H1 (cell line): ENCODE data around the gene EIF2B5. TPM values are rescaled to one million over a fixed set of nuclear protein-coding genes. Genes with fewer than 3 reads are reported as not detected.

Experiments used
- CTCF ChIA-PET: fragments of 300-600 bp; sonication (Branson Sonifier 250); formaldehyde crosslinking; loops from one replicate; lab custom pipeline; 2021; ENCODE audit not compliant: partially characterized antibody; lab: Charles Lee
- POLR2A ChIA-PET: fragments of 300-600 bp; sonication (Branson Sonifier 250); formaldehyde crosslinking; loops from one replicate; lab custom pipeline; 2021; ENCODE audit warnings: inconsistent platforms; ENCODE audit not compliant: partially characterized antibody; lab: Charles Lee
- DNase-seq, 2 experiments: peaks; one replicate each; pipeline versions ENCODE4 v3.0.0 to v3.0.0-alpha.2; 2010 to 2022; ENCODE audit warnings: low spot score in 2 of 2, low read depth in 1 of 2, mixed read lengths in 1 of 2
- FAIRE-seq: peaks from 2 replicates; lab custom pipeline; 2011; peaks lifted over from hg19 to GRCh38; lab: Jason Lieb, UNC
- H2AFZ ChIP-seq: 2 replicates; pipeline ENCODE4 v1.8.1; 2012; ENCODE audit warnings: low read length, inconsistent platforms
- H2AK5ac ChIP-seq: 2 replicates; pipeline ENCODE4 v1.6.1; 2013; ENCODE audit warnings: low read depth, low read length
- H2BK120ac ChIP-seq: replicated peaks from 2 replicates; pipeline ENCODE3; 2013; ENCODE audit warnings: low read depth, low read length, inconsistent platforms
- H2BK12ac ChIP-seq: 2 replicates; pipeline ENCODE4 v1.6.1; 2013; ENCODE audit warnings: low read depth, low read length
- H2BK15ac ChIP-seq: 2 replicates; pipeline ENCODE4 v1.6.1; 2013; ENCODE audit warnings: low read length
- H2BK20ac ChIP-seq: 2 replicates; pipeline ENCODE4 v1.6.1; 2013; ENCODE audit warnings: low read length
- H2BK5ac ChIP-seq: 2 replicates; pipeline ENCODE4 v1.6.1; 2013; ENCODE audit warnings: low read depth, low read length
- H3K14ac ChIP-seq: 2 replicates; pipeline ENCODE4 v1.6.1; 2013; ENCODE audit warnings: inconsistent platforms; ENCODE audit not compliant: insufficient read length
- H3K18ac ChIP-seq: 2 replicates; pipeline ENCODE4 v1.6.1; 2013; ENCODE audit warnings: low read length; ENCODE audit errors: extremely low read depth
- H3K23ac ChIP-seq: 2 replicates; pipeline ENCODE4 v1.6.1; 2013; ENCODE audit warnings: inconsistent platforms; ENCODE audit not compliant: insufficient read length
- H3K23me2 ChIP-seq: 2 replicates; pipeline ENCODE4 v1.6.1; 2013; ENCODE audit warnings: low read depth, low read length
- H3K27ac ChIP-seq: 2 replicates; pipeline ENCODE4 v1.6.1; 2011; ENCODE audit warnings: low read depth, low read length, inconsistent platforms
- H3K27me3 ChIP-seq, 4 experiments: replicated peaks in 1 of 4; 1 replicate in 1 of 4; 2 replicates in 3 of 4; pipeline versions ENCODE4 v1.6.1 to v1.8.1; 2011 to 2013; ENCODE audit warnings: low read length in 3 of 4, mild to moderate bottlenecking in 3 of 4, inconsistent platforms in 2 of 4, mixed read lengths in 2 of 4, moderate library complexity in 1 of 4; ENCODE audit not compliant: control insufficient read depth in 3 of 4, insufficient read depth in 3 of 4; ENCODE audit errors: extremely low read depth in 1 of 4
- H3K36me3 ChIP-seq, 4 experiments: 2 replicates each; pipeline versions ENCODE4 v1.6.1 to v1.8.1; 2011 to 2013; ENCODE audit warnings: mild to moderate bottlenecking in 4 of 4, low read length in 3 of 4, moderate library complexity in 2 of 4, control low read depth in 1 of 4, inconsistent platforms in 1 of 4; ENCODE audit not compliant: insufficient read depth in 4 of 4, control insufficient read depth in 2 of 4
- H3K4ac ChIP-seq: replicated peaks from 2 replicates; pipeline ENCODE3; 2013; ENCODE audit warnings: low read length, low read depth, mixed read lengths, inconsistent platforms; ENCODE audit not compliant: insufficient read length
- H3K4me1 ChIP-seq, 4 experiments: replicated peaks in 1 of 4; 1 replicate in 1 of 4; 2 replicates in 3 of 4; pipeline versions ENCODE4 v1.6.1 to v1.8.1; 2011 to 2013; ENCODE audit warnings: low read length in 3 of 4, inconsistent platforms in 2 of 4, mixed read lengths in 1 of 4; ENCODE audit not compliant: insufficient read depth in 4 of 4, control insufficient read depth in 3 of 4
- H3K4me2 ChIP-seq, 2 experiments: 2 replicates each; pipeline versions ENCODE4 v1.6.1 to v1.8.1; 2011 to 2013; ENCODE audit warnings: low read depth in 2 of 2, low read length in 2 of 2, control low read depth in 1 of 2, inconsistent platforms in 1 of 2, mild to moderate bottlenecking in 1 of 2; ENCODE audit not compliant: insufficient read depth in 1 of 2
- H3K4me3 ChIP-seq, 4 experiments: fragments of 200-600, 300-600 bp in 1 of 4; sonication (generic), shearing (Covaris generic), sonication (Bioruptor Twin) in 1 of 4; 2 replicates each; pipeline versions ENCODE4 v1.5.1 to v1.8.1; 2011 to 2016; ENCODE audit warnings: low read length in 4 of 4, low read depth in 3 of 4, control low read depth in 2 of 4, inconsistent platforms in 2 of 4, mild to moderate bottlenecking in 2 of 4, mixed read lengths in 1 of 4, moderate library complexity in 1 of 4; ENCODE audit not compliant: insufficient read depth in 2 of 4; ENCODE audit errors: extremely low read depth in 1 of 4
- H3K56ac ChIP-seq: replicated peaks from 2 replicates; pipeline ENCODE3; 2013; ENCODE audit warnings: low read depth, mild to moderate bottlenecking, mixed read lengths, low read length, inconsistent platforms; ENCODE audit not compliant: insufficient read length
- H3K79me1 ChIP-seq: 2 replicates; pipeline ENCODE4 v1.6.1; 2013; ENCODE audit warnings: low read depth, low read length, control low read depth
- H3K79me2 ChIP-seq, 2 experiments: 2 replicates each; pipeline versions ENCODE4 v1.6.1 to v1.8.1; 2012 to 2013; ENCODE audit warnings: low read length in 2 of 2, mild to moderate bottlenecking in 2 of 2, inconsistent platforms in 1 of 2; ENCODE audit not compliant: insufficient read depth in 2 of 2, control insufficient read depth in 1 of 2
- H3K9ac ChIP-seq, 4 experiments: replicated peaks in 1 of 4; 1 replicate in 1 of 4; 2 replicates in 3 of 4; pipeline versions ENCODE4 v1.6.1 to v1.8.1; 2011 to 2013; ENCODE audit warnings: low read depth in 3 of 4, low read length in 3 of 4, control low read depth in 2 of 4, mild to moderate bottlenecking in 2 of 4, moderate library complexity in 2 of 4, inconsistent platforms in 1 of 4; ENCODE audit errors: extremely low read depth in 1 of 4
- H3K9me3 ChIP-seq, 2 experiments: 2 replicates each; pipeline versions ENCODE4 v1.6.1 to v1.8.1; 2012 to 2013; ENCODE audit warnings: mild to moderate bottlenecking in 2 of 2, moderate library complexity in 2 of 2, control low read depth in 1 of 2, inconsistent platforms in 1 of 2, low read depth in 1 of 2, low read length in 1 of 2, mixed read lengths in 1 of 2; ENCODE audit not compliant: insufficient read depth in 2 of 2
- H4K20me1 ChIP-seq, 2 experiments: replicated peaks in 1 of 2; 2 replicates each; pipeline versions ENCODE3 to v1.8.1; 2011 to 2013; ENCODE audit warnings: inconsistent platforms in 2 of 2, low read length in 2 of 2, mild to moderate bottlenecking in 1 of 2; ENCODE audit not compliant: insufficient read depth in 2 of 2, control insufficient read depth in 1 of 2
- H4K5ac ChIP-seq: 2 replicates; pipeline ENCODE4 v1.6.1; 2013; ENCODE audit warnings: low read length, low read depth, mixed read lengths, inconsistent platforms; ENCODE audit not compliant: insufficient read length
- H4K8ac ChIP-seq: 2 replicates; pipeline ENCODE4 v1.8.0; 2013; ENCODE audit warnings: mild to moderate bottlenecking, moderate library complexity, low read length, inconsistent platforms; ENCODE audit not compliant: insufficient read depth; ENCODE audit errors: extremely low read depth
- H4K91ac ChIP-seq: replicated peaks from 2 replicates; pipeline ENCODE3; 2013; ENCODE audit warnings: low read length, mixed read lengths, inconsistent platforms; ENCODE audit not compliant: insufficient read length
- ASH2L ChIP-seq: fragments of 200-600, 300-600 bp; sonication (generic); IDR thresholded peaks from one replicate; pipeline ENCODE4 v1.7.1; 2017; ENCODE audit warnings: low read length
- BACH1 ChIP-seq: IDR thresholded peaks from 2 replicates; pipeline ENCODE4 v1.6.1; 2012; ENCODE audit warnings: low read length, improper control_type of control experiment
- BCL11A ChIP-seq, 2 experiments: IDR thresholded peaks; one replicate each; pipeline ENCODE4 v1.6.1; 2011; ENCODE audit warnings: low read depth in 2 of 2, low read length in 2 of 2, mild to moderate bottlenecking in 2 of 2
- CREB1 ChIP-seq: IDR thresholded peaks from 2 replicates; pipeline ENCODE4 v1.6.1; 2012; ENCODE audit warnings: inconsistent platforms
- GTF2F1 ChIP-seq: IDR thresholded peaks from 2 replicates; pipeline ENCODE4 v1.6.1; 2012; ENCODE audit warnings: low read depth, low read length, improper control_type of control experiment, borderline replicate concordance
- KDM1A ChIP-seq: fragments of 200-600, 300-600 bp; sonication (generic); IDR thresholded peaks from 2 replicates; pipeline ENCODE4 v1.7.1; 2016; ENCODE audit warnings: mild to moderate bottlenecking, low read length, borderline replicate concordance
- POLR2AphosphoS5 ChIP-seq: IDR thresholded peaks from 2 replicates; pipeline ENCODE4 v1.6.1; 2011; ENCODE audit warnings: low read depth, low read length
- RBBP5 ChIP-seq: IDR thresholded peaks from 2 replicates; pipeline ENCODE4 v1.7.1; 2012; ENCODE audit warnings: low read depth, mild to moderate bottlenecking, inconsistent platforms, low read length, moderate library complexity, borderline replicate concordance
- RNF2 ChIP-seq: fragments of 200-900, 300-1000 bp; sonication (generic); IDR thresholded peaks from 2 replicates; pipeline ENCODE4 v1.7.1; 2016; ENCODE audit warnings: borderline replicate concordance, low read depth, mild to moderate bottlenecking, antibody characterized with exemption, low read length; ENCODE audit not compliant: poor library complexity, severe bottlenecking; ENCODE audit errors: missing control alignments
- SAP30 ChIP-seq: fragments of 300-600 bp; sonication (generic); IDR thresholded peaks from 2 replicates; pipeline ENCODE4 v1.7.1; 2012; ENCODE audit warnings: low read length, moderate library complexity, mild to moderate bottlenecking, inconsistent platforms; ENCODE audit not compliant: insufficient read depth, insufficient replicate concordance
- SIRT6 ChIP-seq: IDR thresholded peaks from one replicate; pipeline ENCODE4 v1.7.1; 2012; ENCODE audit warnings: low read length, inconsistent platforms
- SIX5 ChIP-seq: IDR thresholded peaks from 2 replicates; pipeline ENCODE4 v1.6.1; 2011; ENCODE audit warnings: mild to moderate bottlenecking, low read depth, low read length
- SP4 ChIP-seq: IDR thresholded peaks from 2 replicates; pipeline ENCODE4 v1.6.1; 2012; ENCODE audit warnings: low read length, inconsistent platforms
- SRF ChIP-seq: IDR thresholded peaks from 2 replicates; pipeline ENCODE4 v1.6.1; 2011; ENCODE audit warnings: mild to moderate bottlenecking, low read depth, low read length, moderate library complexity
- YY1 ChIP-seq: IDR thresholded peaks from 2 replicates; pipeline ENCODE4 v1.6.1; 2011; ENCODE audit warnings: low read depth, mild to moderate bottlenecking, low read length
- WGBS, 2 experiments: shearing (Covaris generic) in 1 of 2; methylation state at CpG; one replicate each; pipeline versions ENCODE4 v1.1.6 to v1.1.7; 2013 to 2015; ENCODE audit warnings: low lambda C conversion rate in 2 of 2, mixed read lengths in 2 of 2, inconsistent platforms in 1 of 2, low coverage in 1 of 2, missing lambda C conversion rate in 1 of 2; ENCODE audit not compliant: insufficient replicate concordance in 2 of 2, insufficient coverage in 1 of 2, insufficient read length in 1 of 2; ENCODE audit errors: extremely low coverage in 1 of 2, missing lambda C conversion rate in 1 of 2; 5-methylcytosine and 5-hydroxymethylcytosine counted together
- polyA plus RNA-seq, 7 experiments: library from polyadenylated mRNA; depleted of rRNA in 3 of 7; stranded (reverse) in 5 of 7; unstranded in 2 of 7; fragments of >200 nt in 5 of 7; fragments of 200-250 nt in 2 of 7; gene quantifications; 1 replicate in 5 of 7; 2 replicates in 1 of 7; 4 replicates in 1 of 7; pipeline versions ENCODE4 v1.2.1 to v1.2.3, GENCODE V29; 2011 to 2013; ENCODE audit warnings: missing spikeins in 2 of 7, mixed read lengths in 2 of 7
- total RNA-seq: library from RNA; stranded (reverse); fragmentation: NEBNext Ultra II Directional; extraction: Animal tissue kit (Norgen Biotek cat#: 25700); gene quantifications from 2 replicates; pipeline ENCODE4 v1.2.1, GENCODE V29; 2021

The EIF2B5 gene
- total and polyA plus RNA-seq, 2 of the 8 experiments (the other 6 are each of a cell fraction or from before 2014, with no cell fraction given): 33.1 to 40.0 TPM

DNA sequence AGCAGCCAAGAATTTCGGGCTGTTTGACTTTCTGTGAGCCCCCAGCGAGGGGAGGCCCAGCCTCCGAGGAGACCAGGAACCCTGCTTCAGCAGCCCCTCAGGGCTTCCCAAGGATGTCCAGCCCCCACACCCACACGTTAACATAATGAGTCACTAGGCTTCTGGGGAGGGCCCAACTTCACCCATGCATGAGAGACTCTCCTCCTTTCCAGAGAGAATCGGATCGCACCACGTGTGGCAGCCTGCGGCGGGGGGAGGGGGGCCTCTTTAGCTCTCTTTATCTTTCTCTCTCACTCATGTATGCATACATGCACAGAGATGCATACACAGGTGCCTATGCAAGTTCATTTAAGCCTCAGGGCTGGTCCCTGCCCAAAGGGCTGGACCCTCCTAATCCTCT lies 36.4 kb downstream of the EIF2B5 start:
- H2BK5ac ChIP-seq: peak overlapping the region; percentile 35; the same call in 1 of the 2 replicates
- H3K79me2 ChIP-seq: peaks cover 0 to 16% of the 10 kb centered on the region in 2 experiments; a peak in 2 of 4 replicates
- DNase-seq (no peak), FAIRE-seq (no peak)
- H2BK20ac ChIP-seq: no peak overlapping the region
- H3K9ac ChIP-seq: no peak overlapping the region
- H4K91ac ChIP-seq: no peak overlapping the region
- no peak overlapping the region for H3K4me3 ChIP-seq
- H4K5ac ChIP-seq: no peak overlapping the region
- POLR2A ChIA-PET: interaction anchor here (1.0 to 5.3 kb wide), 5 partner anchors 9 to 36 kb away, joined by 4 to 26 read pairs (median 7); partner anchors contain the start of genes DVL3 and EIF2B5
- no peak overlapping the region for H3K18ac ChIP-seq
- H3K4me2 ChIP-seq: no peak overlapping the region
- 88% methylated on average over 9 of the region's 9 CpGs; no CpG with 5 or more reads in 1 of the 2 experiments for WGBS, 2 experiments
- no peaks in the 10 kb centered on the region for H3K9me3 ChIP-seq
- no peaks in the 10 kb centered on the region for H3K27me3 ChIP-seq
- no peak overlapping the region for H2BK120ac ChIP-seq
- H3K27ac ChIP-seq: no peak overlapping the region
- H3K36me3 ChIP-seq: peaks cover 2 to 38% (median 14%) of the 10 kb centered on the region in 4 experiments; a peak in 6 of 8 replicates
- H3K4ac ChIP-seq: no peak overlapping the region
- H3K4me1 ChIP-seq: peaks cover 0 to 7% (median 5%) of the 10 kb centered on the region in 4 experiments; a peak in 3 of 7 replicates
- CTCF ChIA-PET: interaction anchor here (1.0 to 1.4 kb wide), 2 partner anchors 8 to 27 kb away, joined by 3 to 6 read pairs; no protein-coding TSS in a partner anchor
- no peak overlapping the region for H2BK12ac ChIP-seq
- no peak overlapping the region for H2BK15ac ChIP-seq
- no peak overlapping the region for H4K8ac ChIP-seq
- no peak overlapping the region for H3K23ac ChIP-seq
- H3K79me1 ChIP-seq: no peaks in the 10 kb centered on the region; the same call in 1 of the 2 replicates
- H3K56ac ChIP-seq: no peak overlapping the region
- peaks cover 0 to 3% of the 10 kb centered on the region in 2 experiments for H4K20me1 ChIP-seq
- H2AFZ ChIP-seq: no peak overlapping the region
- peaks cover 8% of the 10 kb centered on the region for H3K23me2 ChIP-seq
- H2AK5ac ChIP-seq: no peak overlapping the region
- H3K14ac ChIP-seq: no peak overlapping the region
- no peak for TF ChIP-seq SAP30
- TF ChIP-seq POLR2AphosphoS5: no peak
- TF ChIP-seq SRF: no peak
- TF ChIP-seq SP4: no peak
- no peak for TF ChIP-seq RBBP5
- no peak for TF ChIP-seq KDM1A
- no peak for TF ChIP-seq RNF2
- no peak for TF ChIP-seq SIX5
- no peak for TF ChIP-seq YY1
- no peak for TF ChIP-seq CREB1
- no peak for TF ChIP-seq ASH2L
- TF ChIP-seq BCL11A (IDR thresholded peaks at IDR 0.05; ENCODE audit: low read depth in 2 of 2, low read length in 2 of 2): no peak
- TF ChIP-seq SIRT6: no peak
- TF ChIP-seq BACH1: no peak
- no peak for TF ChIP-seq GTF2F1
